ENCODE measurements around the gene RAPGEFL1. TPM values are rescaled to one million over a fixed set of nuclear protein-coding genes. Genes with fewer than 3 reads are reported as not detected.

RAPGEFL1 gene
- total and polyA plus RNA-seq, 2 donors (not counting 3 experiments of a cell fraction or from before 2014, with no cell fraction given), result 8.6 to 11.8 TPM

DNA sequence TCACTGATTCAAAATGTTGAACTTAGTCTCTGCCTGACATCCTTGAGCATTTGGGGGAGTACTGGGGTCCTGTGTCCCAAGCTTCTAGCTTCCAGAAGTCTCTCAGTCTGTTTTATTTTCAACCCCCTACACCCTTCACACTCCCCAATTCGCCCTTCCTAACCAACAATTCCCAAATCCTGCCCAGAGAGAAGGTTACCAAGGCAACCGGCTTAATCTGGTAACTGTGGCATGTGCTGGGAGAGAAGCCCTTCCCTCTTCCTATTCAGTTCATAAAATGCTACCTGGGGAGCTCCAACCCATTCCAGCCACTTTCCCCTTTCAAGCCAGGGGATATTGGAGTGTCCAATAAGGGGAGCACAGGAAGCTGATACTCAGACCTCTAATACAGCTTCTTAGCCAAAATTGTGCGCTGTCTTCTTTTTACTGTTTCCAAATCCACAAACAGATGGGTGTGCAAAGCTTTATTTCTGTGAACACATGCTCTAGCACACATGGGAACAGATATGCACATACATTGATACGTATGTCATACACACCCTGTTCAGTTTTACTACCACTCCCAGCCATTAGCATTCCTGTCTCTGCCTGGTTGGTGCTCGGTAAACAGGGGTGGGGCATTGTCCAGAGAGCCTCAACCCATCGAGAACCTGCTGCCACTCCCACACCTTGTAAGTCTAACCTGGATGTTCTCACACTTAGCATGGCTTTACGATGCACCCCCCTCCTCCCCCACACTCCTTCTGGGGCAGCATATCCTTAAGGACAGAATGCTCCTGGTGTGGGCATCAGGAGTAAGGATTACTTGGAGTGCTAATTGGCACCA is 1.1 kb upstream of the RAPGEFL1 start:
- no peaks in the 10 kb centered on the region for H3K27me3 ChIP-seq (ENCODE audit: control insufficient read depth in 2 of 2, insufficient read depth in 2 of 2, low read length in 2 of 2)
- no peak overlapping the region for H3K27ac ChIP-seq (ENCODE audit: insufficient read depth, low read depth, low read length)
- TF ChIP-seq JUN (IDR thresholded peaks at IDR 0.05; ENCODE audit: borderline replicate concordance, insufficient read depth, insufficient read length, low read depth) (no peak), POLR2AphosphoS5 (IDR thresholded peaks at IDR 0.05; ENCODE audit: insufficient read depth, low read depth, low read length) (no peak), MYC (IDR thresholded peaks at IDR 0.05; ENCODE audit: low read depth, low read length) (no peak), FOS (IDR thresholded peaks at IDR 0.05; ENCODE audit: borderline replicate concordance, insufficient read depth, low read length) (no peak), EZH2 (IDR thresholded peaks at IDR 0.05; ENCODE audit: borderline replicate concordance, low read depth, low read length, severe bottlenecking) (no peak), POLR2A (IDR thresholded peaks at IDR 0.05; ENCODE audit: low read depth, low read length) (no peak), GATA2 (IDR thresholded peaks at IDR 0.05; ENCODE audit: insufficient read depth, insufficient read length, low read depth, low read length) (no peak)
- TF ChIP-seq, protein P1, sequence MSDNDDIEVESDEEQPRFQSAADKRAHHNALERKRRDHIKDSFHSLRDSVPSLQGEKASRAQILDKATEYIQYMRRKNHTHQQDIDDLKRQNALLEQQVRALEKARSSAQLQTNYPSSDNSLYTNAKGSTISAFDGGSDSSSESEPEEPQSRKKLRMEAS (IDR thresholded peaks at IDR 0.05; ENCODE audit: insufficient read depth, insufficient read length), result no peak
- TF ChIP-seq, protein P2, sequence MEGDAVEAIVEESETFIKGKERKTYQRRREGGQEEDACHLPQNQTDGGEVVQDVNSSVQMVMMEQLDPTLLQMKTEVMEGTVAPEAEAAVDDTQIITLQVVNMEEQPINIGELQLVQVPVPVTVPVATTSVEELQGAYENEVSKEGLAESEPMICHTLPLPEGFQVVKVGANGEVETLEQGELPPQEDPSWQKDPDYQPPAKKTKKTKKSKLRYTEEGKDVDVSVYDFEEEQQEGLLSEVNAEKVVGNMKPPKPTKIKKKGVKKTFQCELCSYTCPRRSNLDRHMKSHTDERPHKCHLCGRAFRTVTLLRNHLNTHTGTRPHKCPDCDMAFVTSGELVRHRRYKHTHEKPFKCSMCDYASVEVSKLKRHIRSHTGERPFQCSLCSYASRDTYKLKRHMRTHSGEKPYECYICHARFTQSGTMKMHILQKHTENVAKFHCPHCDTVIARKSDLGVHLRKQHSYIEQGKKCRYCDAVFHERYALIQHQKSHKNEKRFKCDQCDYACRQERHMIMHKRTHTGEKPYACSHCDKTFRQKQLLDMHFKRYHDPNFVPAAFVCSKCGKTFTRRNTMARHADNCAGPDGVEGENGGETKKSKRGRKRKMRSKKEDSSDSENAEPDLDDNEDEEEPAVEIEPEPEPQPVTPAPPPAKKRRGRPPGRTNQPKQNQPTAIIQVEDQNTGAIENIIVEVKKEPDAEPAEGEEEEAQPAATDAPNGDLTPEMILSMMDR (IDR thresholded peaks at IDR 0.05; ENCODE audit: extremely low read depth in 1 of 2, insufficient read depth in 1 of 2, low read depth in 1 of 2, low read length in 2 of 2), result no peak
- H3K4me1 ChIP-seq (ENCODE audit: control insufficient read depth, extremely low read depth, insufficient read depth, low read length), result peaks cover 3% of the 10 kb centered on the region
- intact Hi-C loops (cut with micrococcal nuclease) (no loop called here), dilution Hi-C loops (cut with MboI; ENCODE audit: extremely low pct_ligation_motif_present, low sequenced_read_pairs) (no loop called here)
- no peak overlapping the region for H3K4me3 ChIP-seq (replicated peaks in 1 of 3; ENCODE audit: insufficient read depth in 1 of 3, low read depth in 1 of 3, low read length in 3 of 3)
- FAIRE-seq, result no peak
- no peak overlapping the region for H2AFZ ChIP-seq (ENCODE audit: low read depth, low read length)
- no peaks in the 10 kb centered on the region for H3K9me1 ChIP-seq (replicated peaks; ENCODE audit: control insufficient read depth, extremely low read depth, insufficient read depth, low read length)
- POLR2A ChIA-PET, result no interaction called here
- BruUV-seq (replicated peaks), result no TSS peak
- CTCF ChIA-PET, result interaction anchor here (0.7 to 1.4 kb wide), 3 partner anchors 8 to 64 kb away, joined by 3 to 4 read pairs (median 4); no protein-coding TSS in a partner anchor
- DNase-seq (ENCODE audit: low read depth, low spot score), result no peak
- H3K9me3 ChIP-seq (replicated peaks; ENCODE audit: control insufficient read depth, insufficient read depth, low read length), result no peaks in the 10 kb centered on the region
- no peaks in the 10 kb centered on the region for H3K79me2 ChIP-seq (ENCODE audit: control insufficient read depth, insufficient read depth, low read length)
- no peak overlapping the region for H3K4me2 ChIP-seq (ENCODE audit: insufficient read depth, low read length)
- H3K9ac ChIP-seq (replicated peaks; ENCODE audit: extremely low read depth, insufficient read depth, low read length), result no peak overlapping the region
- H4K20me1 ChIP-seq (replicated peaks; ENCODE audit: control insufficient read depth, extremely low read depth, insufficient read depth, low read length), result no peaks in the 10 kb centered on the region
- H3K36me3 ChIP-seq (ENCODE audit: control insufficient read depth in 2 of 2, extremely low read depth in 1 of 2, insufficient read depth in 2 of 2, low read length in 2 of 2), result peaks cover 7 to 18% of the 10 kb centered on the region in 2 experiments

Data from endothelial cell of umbilical vein (primary cell).